ENCODE measurements around the gene KASH5. TPM values are rescaled to one million over a fixed set of nuclear protein-coding genes. Genes with fewer than 3 reads are reported as not detected.

The KASH5 gene
- total and polyA plus RNA-seq, 2 of the 8 experiments (the other 6 are each of a cell fraction or from before 2014, with no cell fraction given), result 0.05 to 0.19 TPM

- Histone ChIP-seq H4K91ac (replicated peaks; ENCODE audit: insufficient read length, low read length) (no peak overlapping the region), H3K27ac (ENCODE audit: low read depth, low read length) (no peak overlapping the region), H3K23me2 (ENCODE audit: low read depth, low read length) (no peaks in the 10 kb centered on the region; the same call in 1 of the 2 replicates), H2AFZ (ENCODE audit: low read length) (no peak overlapping the region), H3K36me3 (ENCODE audit: control insufficient read depth in 2 of 4, insufficient read depth in 4 of 4, low read length in 3 of 4) (no peaks in the 10 kb centered on the region), H3K9me3 (ENCODE audit: insufficient read depth in 2 of 2, low read depth in 1 of 2, low read length in 1 of 2) (no peaks in the 10 kb centered on the region), H2BK12ac (ENCODE audit: low read depth, low read length) (no peak overlapping the region), H3K56ac (replicated peaks; ENCODE audit: insufficient read length, low read depth, low read length) (no peak overlapping the region), H4K5ac (ENCODE audit: insufficient read length, low read depth, low read length) (no peak overlapping the region), H3K4ac (replicated peaks; ENCODE audit: insufficient read length, low read depth, low read length) (no peak overlapping the region), H2BK5ac (ENCODE audit: low read depth, low read length) (no peak overlapping the region), H3K18ac (ENCODE audit: extremely low read depth, low read length) (no peak overlapping the region), H3K14ac (ENCODE audit: insufficient read length) (no peak overlapping the region), H2AK5ac (ENCODE audit: low read depth, low read length) (no peak overlapping the region), H3K79me1 (ENCODE audit: low read depth, low read length) (no peaks in the 10 kb centered on the region), H4K8ac (ENCODE audit: extremely low read depth, insufficient read depth, low read length) (no peak overlapping the region), H3K4me3 (ENCODE audit: extremely low read depth in 1 of 4, insufficient read depth in 2 of 4, low read depth in 3 of 4, low read length in 4 of 4) (no peak overlapping the region), H3K9ac (replicated peaks in 1 of 4; ENCODE audit: extremely low read depth in 1 of 4, low read depth in 3 of 4, low read length in 3 of 4) (no peak overlapping the region), H2BK120ac (replicated peaks; ENCODE audit: low read depth, low read length) (no peak overlapping the region), H3K4me1 (replicated peaks in 1 of 4; ENCODE audit: control insufficient read depth in 3 of 4, insufficient read depth in 4 of 4, low read length in 3 of 4) (peaks cover 0 to 8% (median 3%) of the 10 kb centered on the region in 4 experiments; a peak in 3 of 7 replicates), H3K79me2 (ENCODE audit: control insufficient read depth in 1 of 2, insufficient read depth in 2 of 2, low read length in 2 of 2) (no peaks in the 10 kb centered on the region), H3K27me3 (replicated peaks in 1 of 4; ENCODE audit: control insufficient read depth in 3 of 4, extremely low read depth in 1 of 4, insufficient read depth in 3 of 4, low read length in 3 of 4) (no peaks in the 10 kb centered on the region), H3K4me2 (ENCODE audit: insufficient read depth in 1 of 2, low read depth in 2 of 2, low read length in 2 of 2) (no peak overlapping the region), H2BK15ac (ENCODE audit: low read length) (no peak overlapping the region), H2BK20ac (ENCODE audit: low read length) (no peak overlapping the region), H4K20me1 (replicated peaks in 1 of 2; ENCODE audit: control insufficient read depth in 1 of 2, insufficient read depth in 2 of 2, low read length in 2 of 2) (no peaks in the 10 kb centered on the region), H3K23ac (ENCODE audit: insufficient read length) (no peak overlapping the region)
- ChIA-PET CTCF (ENCODE audit: partially characterized antibody) (interaction anchor here (0.6 to 10.4 kb wide), 21 partner anchors 8 to 116 kb away, joined by 3 to 291 read pairs (median 7); partner anchors contain the start of genes GFY, PTH2 and SLC17A7), POLR2A (ENCODE audit: partially characterized antibody) (interaction anchor here (0.7 to 2.0 kb wide), 7 partner anchors 22 to 58 kb away, joined by 3 to 7 read pairs (median 4); no protein-coding TSS in a partner anchor)
- DNase-seq (ENCODE audit: low read depth in 1 of 2, low spot score in 2 of 2) (no peak), FAIRE-seq (no peak)
- WGBS, 2 experiments (ENCODE audit: extremely low coverage in 1 of 2, insufficient coverage in 1 of 2, insufficient read length in 1 of 2, insufficient replicate concordance in 2 of 2, low coverage in 1 of 2, low lambda C conversion rate in 2 of 2, missing lambda C conversion rate in 1 of 2), result 85% methylated on average over 9 of the region's 9 CpGs; no CpG with 5 or more reads in 1 of the 2 experiments
- TF ChIP-seq BCL11A (IDR thresholded peaks at IDR 0.05; ENCODE audit: low read depth in 2 of 2, low read length in 2 of 2) (no peak), POLR2AphosphoS5 (IDR thresholded peaks at IDR 0.05; ENCODE audit: low read depth, low read length) (no peak), JUND (IDR thresholded peaks at IDR 0.05; ENCODE audit: low read length) (no peak), ZNF274 (IDR thresholded peaks at IDR 0.05; ENCODE audit: borderline replicate concordance, extremely low read depth, low read length) (no peak), RXRA (IDR thresholded peaks at IDR 0.05; ENCODE audit: insufficient read depth, low read depth, low read length) (no peak), SRF (IDR thresholded peaks at IDR 0.05; ENCODE audit: low read depth, low read length) (no peak), MAX (IDR thresholded peaks at IDR 0.05) (no peak), TCF12 (IDR thresholded peaks at IDR 0.05; ENCODE audit: low read depth, low read length) (no peak), CBX5 (IDR thresholded peaks at IDR 0.05; ENCODE audit: low read depth, low read length) (no peak), KDM5A (IDR thresholded peaks at IDR 0.05; ENCODE audit: low read length) (no peak), CHD2 (IDR thresholded peaks at IDR 0.05; ENCODE audit: low read length) (no peak), USF2 (IDR thresholded peaks at IDR 0.05; ENCODE audit: low read length) (no peak), KDM1A (IDR thresholded peaks at IDR 0.05; ENCODE audit: borderline replicate concordance, low read length) (no peak), CREB1 (IDR thresholded peaks at IDR 0.05) (no peak)
Observed at GRCh38 chr19:49390929-49391359, 2.9 kb downstream of the KASH5 start.
